ENCODE data around the gene SLC39A6.
"Not testable (repeated sequence)": the region's sequence is repeated elsewhere in the genome, so short reads cannot be mapped to it uniquely, and the experiment has no call there.

The SLC39A6 gene

GRCh38 chr18:36129300-36130038 lies at the start of gene SLC39A6, which contains the start of gene ELP2:
Gene SLC39A6 (minus strand): TSS chr18:36129340. CDS start chr18:36127007, 2,333 bp downstream.
Gene ELP2 (plus strand): TSS chr18:36129899. CDS start chr18:36129934, 35 bp downstream.
- DNase-seq, result peak; percentile 68

GRCh38 chr18:36177913-36178312 lies 48.8 kb upstream of the SLC39A6 start:
- no peak for DNase-seq

- no peak for DNase-seq
Measured at GRCh38 chr18:36176711-36177110, 47.6 kb upstream of the SLC39A6 start.

- no peak for DNase-seq
Measured at GRCh38 chr18:36176177-36176584, 47.0 kb upstream of the SLC39A6 start.

GRCh38 chr18:36175481-36175880 lies 46.3 kb upstream of the SLC39A6 start:
- no peak for DNase-seq

GRCh38 chr18:36169938-36170337 lies 40.8 kb upstream of the SLC39A6 start:
- no peak for DNase-seq

GRCh38 chr18:36168296-36168695 lies 39.2 kb upstream of the SLC39A6 start:
- DNase-seq, result not testable (repeated sequence)

GRCh38 chr18:36167692-36168218 lies 38.6 kb upstream of the SLC39A6 start:
- DNase-seq, result no peak

- DNase-seq, result no peak
Measured at GRCh38 chr18:36162981-36163380, 33.8 kb upstream of the SLC39A6 start.

- no peak for DNase-seq
Measured at GRCh38 chr18:36160959-36161371, 31.8 kb upstream of the SLC39A6 start.

GRCh38 chr18:36158266-36158867 lies 29.2 kb upstream of the SLC39A6 start:
- DNase-seq, result no peak

GRCh38 chr18:36157441-36157840 lies 28.3 kb upstream of the SLC39A6 start:
- no peak for DNase-seq

- no peak for DNase-seq
Measured at GRCh38 chr18:36155851-36156757, 27.0 kb upstream of the SLC39A6 start.

- DNase-seq, result no peak
Measured at GRCh38 chr18:36153771-36154170, 24.6 kb upstream of the SLC39A6 start.

- no peak for DNase-seq
Measured at GRCh38 chr18:36153203-36153602, 24.1 kb upstream of the SLC39A6 start.

GRCh38 chr18:36152781-36153180 lies 23.6 kb upstream of the SLC39A6 start:
- no peak for DNase-seq

- DNase-seq, result no peak
Measured at GRCh38 chr18:36149514-36150289, 20.6 kb upstream of the SLC39A6 start.

GRCh38 chr18:36143391-36143790 lies 14.3 kb upstream of the SLC39A6 start:
- no peak for DNase-seq

- no peak for DNase-seq
Measured at GRCh38 chr18:36142751-36143150, 13.6 kb upstream of the SLC39A6 start.

- DNase-seq, result no peak
Measured at GRCh38 chr18:36141576-36141975, 12.4 kb upstream of the SLC39A6 start.

GRCh38 chr18:36139245-36139644 lies 10.1 kb upstream of the SLC39A6 start:
- DNase-seq, result no peak

- DNase-seq, result no peak
Measured at GRCh38 chr18:36135264-36135663, 6.1 kb upstream of the SLC39A6 start.
